ENCODE results near the gene CLEC16A.

CLEC16A gene

GRCh38 chr16:10946308-10946707 lies 1.9 kb downstream of the CLEC16A start:
- H3K4me3 ChIP-seq = no peak overlapping the region
- H3K4me2 ChIP-seq = peak overlapping the region; percentile 80
- H3K27ac ChIP-seq = no peak overlapping the region
- H3K9ac ChIP-seq = 0 out of 2 replicates have a peak overlapping the region, but pooled peaks have one; percentile 85
- peaks cover 63% of the 10 kb centered on the region for H4K20me1 ChIP-seq
- H3K36me3 ChIP-seq = no peaks in the 10 kb centered on the region
- no peaks in the 10 kb centered on the region for H3K9me3 ChIP-seq
- no peaks in the 10 kb centered on the region for H3K27me3 ChIP-seq
- peaks cover 79% of the 10 kb centered on the region for H3K4me1 ChIP-seq
- no peak for TF ChIP-seq Cebpa-rat (IDR thresholded peaks at IDR 0.05)

- Histone ChIP-seq H3K27me3 (no peaks in the 10 kb centered on the region), H3K4me2 (peak overlapping the region; percentile 80), H3K4me3 (no peak overlapping the region), H3K9ac (no peak overlapping the region), H3K36me3 (no peaks in the 10 kb centered on the region), H3K4me1 (peaks cover 78% of the 10 kb centered on the region), H3K27ac (no peak overlapping the region), H3K9me3 (no peaks in the 10 kb centered on the region), H4K20me1 (peaks cover 70% of the 10 kb centered on the region)
- TF ChIP-seq Cebpa-rat (IDR thresholded peaks at IDR 0.05) = no peak
Measured at GRCh38 chr16:10947211-10947787, 2.9 kb downstream of the CLEC16A start.

- peak overlapping the region; percentile 45 for H3K27ac ChIP-seq
- TF ChIP-seq Cebpa-rat (IDR thresholded peaks at IDR 0.05) = no peak
- no peaks in the 10 kb centered on the region for H3K9me3 ChIP-seq
- peaks cover 78% of the 10 kb centered on the region for H4K20me1 ChIP-seq
- no peaks in the 10 kb centered on the region for H3K36me3 ChIP-seq
- H3K4me2 ChIP-seq = peak overlapping the region; percentile 78
- peak overlapping the region; percentile 54; the same call in 1 of the 2 replicates for H3K9ac ChIP-seq
- no peaks in the 10 kb centered on the region for H3K27me3 ChIP-seq
- H3K4me3 ChIP-seq = no peak overlapping the region
- H3K4me1 ChIP-seq = peaks cover 83% of the 10 kb centered on the region
Measured at GRCh38 chr16:10949424-10949970, 5.1 kb downstream of the CLEC16A start.

- Histone ChIP-seq H3K9ac (0 out of 2 replicates have a peak overlapping the region, but pooled peaks have one; percentile 54), H3K4me2 (peak overlapping the region; percentile 78), H3K27ac (peak overlapping the region; percentile 45; the same call in 1 of the 2 replicates), H3K4me1 (peaks cover 86% of the 10 kb centered on the region), H3K4me3 (no peak overlapping the region), H3K36me3 (no peaks in the 10 kb centered on the region), H3K27me3 (no peaks in the 10 kb centered on the region), H3K9me3 (no peaks in the 10 kb centered on the region), H4K20me1 (peaks cover 79% of the 10 kb centered on the region)
- no peak for TF ChIP-seq Cebpa-rat (IDR thresholded peaks at IDR 0.05)
Measured at GRCh38 chr16:10950393-10950792, 6.0 kb downstream of the CLEC16A start.

GRCh38 chr16:10951026-10951425 lies 6.7 kb downstream of the CLEC16A start:
- Histone ChIP-seq H3K4me3 (no peak overlapping the region), H3K4me1 (peaks cover 86% of the 10 kb centered on the region), H3K27me3 (no peaks in the 10 kb centered on the region), H3K9me3 (no peaks in the 10 kb centered on the region), H4K20me1 (peaks cover 79% of the 10 kb centered on the region), H3K4me2 (no peak overlapping the region), H3K9ac (no peak overlapping the region), H3K36me3 (no peaks in the 10 kb centered on the region), H3K27ac (no peak overlapping the region)
- TF ChIP-seq Cebpa-rat (IDR thresholded peaks at IDR 0.05) = no peak

GRCh38 chr16:10954903-10955302 lies 10.5 kb downstream of the CLEC16A start:
- H3K9ac ChIP-seq = peak overlapping the region; percentile 51; the same call in 1 of the 2 replicates
- H3K4me2 ChIP-seq = peak overlapping the region; percentile 75
- TF ChIP-seq Cebpa-rat (IDR thresholded peaks at IDR 0.05) = no peak
- H3K36me3 ChIP-seq = peaks cover 24% of the 10 kb centered on the region
- H4K20me1 ChIP-seq = peaks cover 63% of the 10 kb centered on the region
- no peaks in the 10 kb centered on the region for H3K27me3 ChIP-seq
- peak overlapping the region; percentile 51; the same call in 1 of the 2 replicates for H3K27ac ChIP-seq
- H3K4me3 ChIP-seq = no peak overlapping the region
- peaks cover 74% of the 10 kb centered on the region for H3K4me1 ChIP-seq
- H3K9me3 ChIP-seq = no peaks in the 10 kb centered on the region

- Histone ChIP-seq H3K9me3 (no peaks in the 10 kb centered on the region), H3K27ac (no peak overlapping the region), H3K4me2 (peak overlapping the region; percentile 1; the same call in 1 of the 2 replicates), H4K20me1 (peaks cover 35% of the 10 kb centered on the region), H3K4me1 (peaks cover 58% of the 10 kb centered on the region), H3K4me3 (no peak overlapping the region), H3K9ac (no peak overlapping the region), H3K27me3 (no peaks in the 10 kb centered on the region), H3K36me3 (peaks cover 45% of the 10 kb centered on the region)
- TF ChIP-seq Cebpa-rat (IDR thresholded peaks at IDR 0.05) = no peak
Measured at GRCh38 chr16:10957771-10958482, 13.6 kb downstream of the CLEC16A start.

- no peak overlapping the region for H3K4me3 ChIP-seq
- TF ChIP-seq Cebpa-rat (IDR thresholded peaks at IDR 0.05) = no peak
- peaks cover 44% of the 10 kb centered on the region for H4K20me1 ChIP-seq
- H3K4me2 ChIP-seq = no peak overlapping the region
- H3K9ac ChIP-seq = no peak overlapping the region
- H3K27me3 ChIP-seq = no peaks in the 10 kb centered on the region
- peaks cover 47% of the 10 kb centered on the region for H3K4me1 ChIP-seq
- H3K9me3 ChIP-seq = no peaks in the 10 kb centered on the region
- peaks cover 55% of the 10 kb centered on the region for H3K36me3 ChIP-seq
- no peak overlapping the region for H3K27ac ChIP-seq
Measured at GRCh38 chr16:10959161-10959560, 14.8 kb downstream of the CLEC16A start.

- Histone ChIP-seq H3K36me3 (peaks cover 69% of the 10 kb centered on the region), H3K4me2 (no peak overlapping the region), H3K9me3 (no peaks in the 10 kb centered on the region), H3K4me1 (peaks cover 47% of the 10 kb centered on the region), H3K4me3 (no peak overlapping the region), H3K27me3 (no peaks in the 10 kb centered on the region), H3K27ac (no peak overlapping the region), H3K9ac (0 out of 2 replicates have a peak overlapping the region, but pooled peaks have one; percentile 34), H4K20me1 (peaks cover 46% of the 10 kb centered on the region)
- no peak for TF ChIP-seq Cebpa-rat (IDR thresholded peaks at IDR 0.05)
Measured at GRCh38 chr16:10961231-10961630, 16.9 kb downstream of the CLEC16A start.

All from BLaER1 (cell line).